Progenitor cell of endocrine pancreas (in vitro differentiated cells): ENCODE data around the gene CDC6. TPM values are rescaled to one million over a fixed set of nuclear protein-coding genes. Genes with fewer than 3 reads are reported as not detected.

Experiments used
- DNase-seq: peaks from one replicate; pipeline ENCODE4 v3.0.0; 2021; ENCODE audit warnings: low spot score; ENCODE audit not compliant: unreplicated experiment
- H3K27ac Mint-ChIP-seq: 2 replicates; pipeline ENCODE4 v1.8.0; 2021; ENCODE audit warnings: mild to moderate bottlenecking, moderate library complexity, mixed read lengths
- H3K27me3 Mint-ChIP-seq: 2 replicates; pipeline ENCODE4 v1.8.0; 2021; ENCODE audit warnings: mixed read lengths
- H3K36me3 Mint-ChIP-seq: 2 replicates; pipeline ENCODE4 v1.8.0; 2022; ENCODE audit warnings: mixed read lengths; ENCODE audit not compliant: insufficient read depth
- H3K4me1 Mint-ChIP-seq: 2 replicates; pipeline ENCODE4 v1.8.0; 2021; ENCODE audit warnings: low read depth, mixed read lengths
- H3K4me3 Mint-ChIP-seq: 2 replicates; pipeline ENCODE4 v1.8.0; 2021; ENCODE audit warnings: low read depth, mild to moderate bottlenecking, moderate library complexity, mixed read lengths
- H3K9me3 Mint-ChIP-seq: 2 replicates; pipeline ENCODE4 v1.8.0; 2021; ENCODE audit warnings: low read depth, mixed read lengths
- total RNA-seq: library from RNA; stranded (reverse); gene quantifications from 2 replicates; pipeline ENCODE4 v1.2.1, GENCODE V29; 2021
- TF ChIP-seq, protein P1 (sequence below): fragments of 200-600 bp; sonication (generic); IDR thresholded peaks from one replicate; pipeline ENCODE4 v1.5.0; 2021; ENCODE audit warnings: antibody characterized with exemption, mild to moderate bottlenecking; ENCODE audit not compliant: unreplicated experiment

The CDC6 gene
- total RNA-seq, 1 donor from 2014 or later: 35.7 TPM

GRCh38 chr17:40317880-40318829, 30.5 kb downstream of the CDC6 start:
- H3K4me1 Mint-ChIP-seq: peaks cover 64% of the 10 kb centered on the region
- no peaks in the 10 kb centered on the region for H3K27me3 Mint-ChIP-seq
- no peaks in the 10 kb centered on the region for H3K36me3 Mint-ChIP-seq

GRCh38 chr17:40318830-40319391, 31.2 kb downstream of the CDC6 start:
- peak overlapping the region; percentile 81 for H3K27ac Mint-ChIP-seq
- TF ChIP-seq, protein P1, sequence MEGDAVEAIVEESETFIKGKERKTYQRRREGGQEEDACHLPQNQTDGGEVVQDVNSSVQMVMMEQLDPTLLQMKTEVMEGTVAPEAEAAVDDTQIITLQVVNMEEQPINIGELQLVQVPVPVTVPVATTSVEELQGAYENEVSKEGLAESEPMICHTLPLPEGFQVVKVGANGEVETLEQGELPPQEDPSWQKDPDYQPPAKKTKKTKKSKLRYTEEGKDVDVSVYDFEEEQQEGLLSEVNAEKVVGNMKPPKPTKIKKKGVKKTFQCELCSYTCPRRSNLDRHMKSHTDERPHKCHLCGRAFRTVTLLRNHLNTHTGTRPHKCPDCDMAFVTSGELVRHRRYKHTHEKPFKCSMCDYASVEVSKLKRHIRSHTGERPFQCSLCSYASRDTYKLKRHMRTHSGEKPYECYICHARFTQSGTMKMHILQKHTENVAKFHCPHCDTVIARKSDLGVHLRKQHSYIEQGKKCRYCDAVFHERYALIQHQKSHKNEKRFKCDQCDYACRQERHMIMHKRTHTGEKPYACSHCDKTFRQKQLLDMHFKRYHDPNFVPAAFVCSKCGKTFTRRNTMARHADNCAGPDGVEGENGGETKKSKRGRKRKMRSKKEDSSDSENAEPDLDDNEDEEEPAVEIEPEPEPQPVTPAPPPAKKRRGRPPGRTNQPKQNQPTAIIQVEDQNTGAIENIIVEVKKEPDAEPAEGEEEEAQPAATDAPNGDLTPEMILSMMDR: peak; percentile 18
- peak overlapping the region; percentile 86 for H3K4me3 Mint-ChIP-seq
- peaks cover 56% of the 10 kb centered on the region for H3K4me1 Mint-ChIP-seq
- no peaks in the 10 kb centered on the region for H3K36me3 Mint-ChIP-seq
- H3K9me3 Mint-ChIP-seq: no peaks in the 10 kb centered on the region
- no peaks in the 10 kb centered on the region for H3K27me3 Mint-ChIP-seq
- no peak for DNase-seq

More at GRCh38 chr17:40317880-40318829, 30.5 kb downstream of the CDC6 start:
- Mint-ChIP-seq H3K9me3 (no peaks in the 10 kb centered on the region), H3K27ac (peak overlapping the region; percentile 96), H3K4me3 (peak overlapping the region; percentile 86)
- DNase-seq: peak; percentile 84
- TF ChIP-seq, protein P1: no peak

DNA sequence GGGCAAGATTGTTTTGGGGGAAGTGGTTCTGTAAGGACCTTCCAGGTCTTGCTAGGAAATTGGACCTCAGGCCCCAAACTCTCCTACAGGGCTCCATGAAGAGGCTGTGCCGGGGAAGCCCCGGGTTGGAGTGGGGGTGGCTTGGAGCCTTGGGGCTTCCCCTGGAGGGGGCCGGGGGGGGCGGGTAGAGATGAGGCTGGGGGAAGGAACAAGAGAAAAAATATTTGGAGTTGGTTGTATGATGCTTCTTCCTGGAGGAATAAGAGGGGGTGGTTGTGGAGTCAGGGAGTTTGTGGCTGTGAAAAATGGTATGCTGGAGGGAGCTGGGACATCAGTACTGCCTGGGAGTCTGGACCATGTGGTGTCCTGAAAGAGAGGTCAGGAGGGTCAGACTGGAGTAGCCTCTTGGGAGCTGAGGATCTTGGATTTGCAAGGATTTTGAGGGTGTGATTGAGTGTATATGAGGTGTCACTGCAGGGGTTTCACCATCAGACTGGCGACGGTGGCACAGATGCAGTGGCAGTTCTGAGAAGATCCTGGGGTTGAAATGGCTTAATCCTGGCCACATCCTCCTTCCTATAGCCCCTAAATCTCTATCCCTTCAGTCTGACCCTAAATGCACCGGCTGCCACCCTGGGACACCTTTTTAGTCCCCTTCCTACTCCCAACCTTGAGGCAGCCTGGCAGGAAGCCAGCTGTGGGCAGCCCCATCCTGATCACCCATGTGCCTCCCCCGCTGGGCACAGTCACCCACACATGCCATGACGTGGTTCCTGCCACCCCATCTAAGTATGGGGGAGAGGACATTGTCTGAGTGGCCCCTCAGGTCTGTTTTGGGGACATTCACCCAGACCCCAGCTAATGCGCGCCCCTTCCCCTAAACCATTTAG, 32.2 kb downstream of the CDC6 start:
- TF ChIP-seq, protein P1: no peak
- H3K4me1 Mint-ChIP-seq: peaks cover 49% of the 10 kb centered on the region
- H3K27me3 Mint-ChIP-seq: no peaks in the 10 kb centered on the region
- no peak for DNase-seq
- H3K4me3 Mint-ChIP-seq: peak overlapping the region; percentile 86
- no peak overlapping the region for H3K27ac Mint-ChIP-seq
- H3K9me3 Mint-ChIP-seq: no peaks in the 10 kb centered on the region
- no peaks in the 10 kb centered on the region for H3K36me3 Mint-ChIP-seq

DNA sequence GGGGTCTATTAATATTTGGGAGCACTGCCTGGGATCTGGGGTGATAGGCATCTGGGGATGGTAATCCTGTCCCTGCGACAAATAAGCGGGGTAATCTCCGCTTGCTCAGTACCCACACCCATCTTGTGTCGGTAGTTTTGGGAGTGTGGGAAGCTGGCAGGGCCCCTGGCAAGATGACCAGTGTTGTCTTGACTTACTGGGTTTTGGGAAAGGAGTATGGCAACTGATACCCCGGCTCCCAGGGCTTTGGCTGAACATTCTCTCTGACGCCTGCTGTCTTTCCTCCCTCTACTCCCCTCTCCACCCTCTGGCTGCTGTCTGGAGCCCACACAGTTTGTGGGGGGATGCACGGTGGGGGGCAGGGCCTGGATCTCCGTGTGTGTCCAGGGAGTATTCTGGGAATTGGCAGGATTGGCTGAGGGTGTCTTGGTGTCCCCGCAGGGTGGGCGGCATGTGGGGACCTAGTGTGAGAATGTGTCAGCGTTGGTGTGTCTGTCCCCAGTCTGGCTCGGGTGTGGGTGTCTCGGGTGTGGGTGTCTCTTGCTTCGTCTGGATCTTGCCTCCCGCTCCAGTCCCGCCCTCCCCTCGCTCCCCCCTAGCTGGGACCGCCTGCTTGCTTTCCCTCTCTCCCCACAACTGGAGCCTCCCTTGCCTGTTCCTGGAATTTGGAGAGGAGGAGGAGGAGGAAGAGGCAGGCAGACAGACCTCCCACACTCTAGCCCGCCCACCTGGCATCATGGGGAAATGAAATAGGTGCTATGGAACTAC, 33.3 kb downstream of the CDC6 start:
- H3K9me3 Mint-ChIP-seq: no peaks in the 10 kb centered on the region
- H3K4me1 Mint-ChIP-seq: peaks cover 47% of the 10 kb centered on the region
- no peak overlapping the region for H3K27ac Mint-ChIP-seq
- TF ChIP-seq, protein P1: no peak
- no peaks in the 10 kb centered on the region for H3K36me3 Mint-ChIP-seq
- DNase-seq: no peak
- H3K4me3 Mint-ChIP-seq: no peak overlapping the region
- no peaks in the 10 kb centered on the region for H3K27me3 Mint-ChIP-seq
